ENCODE measurements around the gene PITPNM2. TPM values are rescaled to one million over a fixed set of nuclear protein-coding genes. Genes with fewer than 3 reads are reported as not detected.

The PITPNM2 gene
- total and polyA plus RNA-seq, 3 donors from 2014 or later = 24.2 to 38.3 (median 25.3) TPM

DNA sequence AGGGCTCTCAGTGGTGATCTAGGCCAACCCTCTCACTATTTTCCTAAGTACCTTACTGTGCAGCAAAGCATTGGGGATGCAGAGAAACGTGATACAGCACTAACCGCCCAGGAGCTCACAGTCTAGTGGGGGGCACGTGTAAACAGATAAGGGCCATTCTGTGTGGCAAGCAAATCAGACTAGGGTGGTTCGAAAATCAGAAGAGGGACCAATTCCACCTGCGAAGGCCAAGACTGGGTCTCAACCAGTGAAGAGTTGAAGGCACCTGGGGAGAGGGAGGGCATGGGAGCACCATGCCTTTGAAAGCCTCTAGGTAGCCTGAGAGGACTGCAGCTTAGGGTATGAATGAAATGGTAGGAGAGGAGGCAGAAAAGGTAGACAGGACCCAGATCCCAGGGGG, 2.2 kb downstream of the PITPNM2 start:
- 62% methylated on average over 5 of the region's 5 CpGs for WGBS, 2 donors
- Histone ChIP-seq H3K27me3 (no peaks in the 10 kb centered on the region), H3K4me3 (no peak overlapping the region), H3K27ac (peak overlapping the region in 1 of 2 donors; percentile 90), H3K36me3 (ENCODE audit: low read depth, missing control alignments) (no peaks in the 10 kb centered on the region), H3K4me1 (peaks cover 19% of the 10 kb centered on the region), H3K9me3 (no peaks in the 10 kb centered on the region)
- no peak for DNase-seq
- TF ChIP-seq, protein P1, sequence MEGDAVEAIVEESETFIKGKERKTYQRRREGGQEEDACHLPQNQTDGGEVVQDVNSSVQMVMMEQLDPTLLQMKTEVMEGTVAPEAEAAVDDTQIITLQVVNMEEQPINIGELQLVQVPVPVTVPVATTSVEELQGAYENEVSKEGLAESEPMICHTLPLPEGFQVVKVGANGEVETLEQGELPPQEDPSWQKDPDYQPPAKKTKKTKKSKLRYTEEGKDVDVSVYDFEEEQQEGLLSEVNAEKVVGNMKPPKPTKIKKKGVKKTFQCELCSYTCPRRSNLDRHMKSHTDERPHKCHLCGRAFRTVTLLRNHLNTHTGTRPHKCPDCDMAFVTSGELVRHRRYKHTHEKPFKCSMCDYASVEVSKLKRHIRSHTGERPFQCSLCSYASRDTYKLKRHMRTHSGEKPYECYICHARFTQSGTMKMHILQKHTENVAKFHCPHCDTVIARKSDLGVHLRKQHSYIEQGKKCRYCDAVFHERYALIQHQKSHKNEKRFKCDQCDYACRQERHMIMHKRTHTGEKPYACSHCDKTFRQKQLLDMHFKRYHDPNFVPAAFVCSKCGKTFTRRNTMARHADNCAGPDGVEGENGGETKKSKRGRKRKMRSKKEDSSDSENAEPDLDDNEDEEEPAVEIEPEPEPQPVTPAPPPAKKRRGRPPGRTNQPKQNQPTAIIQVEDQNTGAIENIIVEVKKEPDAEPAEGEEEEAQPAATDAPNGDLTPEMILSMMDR (IDR thresholded peaks at IDR 0.05) = no peak
- TF ChIP-seq POLR2A (IDR thresholded peaks at IDR 0.05) = no peak
- intact Hi-C loops (cut with DNase I; ENCODE audit: low total_unique reads) = loop anchor here (10.0 kb wide), 3 partner anchors 54 to 164 kb away; partner anchors contain the start of gene ARL6IP4

DNA sequence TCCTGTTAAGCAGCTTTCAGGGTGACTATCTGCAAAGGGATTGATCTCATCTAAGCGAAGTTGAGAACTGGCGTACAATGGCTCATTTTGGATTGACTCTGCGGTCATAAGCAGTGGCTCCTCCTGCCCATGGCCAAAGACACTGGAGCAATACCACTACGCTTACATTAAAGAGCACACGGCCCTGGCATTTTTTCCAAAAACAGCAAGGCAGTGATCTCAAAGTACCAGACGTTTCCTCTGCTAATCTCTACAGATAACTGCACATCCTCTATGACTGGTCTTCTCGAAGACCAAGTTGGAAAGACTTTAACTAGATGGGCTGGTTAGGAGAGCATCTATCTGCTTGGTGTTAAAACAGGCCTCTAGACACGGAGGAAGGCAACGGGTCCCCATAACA, 2.7 kb downstream of the PITPNM2 start:
- intact Hi-C loops (cut with DNase I; ENCODE audit: low total_unique reads) = loop anchor here (10.0 kb wide), 3 partner anchors 53 to 163 kb away; partner anchors contain the start of gene ARL6IP4
- Histone ChIP-seq H3K27ac (no peak overlapping the region), H3K4me1 (peaks cover 23% of the 10 kb centered on the region)

DNA sequence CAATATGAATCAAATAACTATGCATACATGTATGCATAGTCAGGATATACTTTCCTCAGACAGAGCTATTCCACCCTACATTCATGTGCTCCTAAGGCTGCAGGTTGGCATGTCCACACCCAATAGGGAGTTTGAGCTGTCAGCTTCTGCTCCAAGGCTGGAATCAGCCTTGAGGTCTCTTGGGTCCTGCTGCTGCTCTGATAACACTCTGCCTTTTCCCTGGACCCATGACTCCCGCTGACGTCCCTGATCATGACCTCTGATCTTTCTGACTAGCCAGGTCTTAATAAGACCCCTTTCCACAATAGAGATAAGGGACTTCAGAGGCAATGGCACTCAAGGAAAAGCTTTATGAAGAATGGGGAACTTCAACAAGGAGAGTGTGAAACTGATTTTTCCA, 5.7 kb downstream of the PITPNM2 start:
- Histone ChIP-seq H3K27ac (no peak overlapping the region), H3K27me3 (no peaks in the 10 kb centered on the region), H3K36me3 (ENCODE audit: low read depth, missing control alignments) (no peaks in the 10 kb centered on the region), H3K4me3 (no peak overlapping the region), H3K9me3 (no peaks in the 10 kb centered on the region), H3K4me1 (peaks cover 52% of the 10 kb centered on the region)
- intact Hi-C loops (cut with DNase I; ENCODE audit: low total_unique reads) = loop anchor here (10.0 kb wide), 3 partner anchors 50 to 160 kb away; partner anchors contain the start of gene ARL6IP4
- TF ChIP-seq, protein P1 (IDR thresholded peaks at IDR 0.05) = no peak
- TF ChIP-seq POLR2A (IDR thresholded peaks at IDR 0.05) = no peak
- DNase-seq = no peak
- 69 to 94% methylated on average over 2 of the region's 2 CpGs for WGBS, 2 donors

More for the DNA sequence above, 2.7 kb downstream of the PITPNM2 start:
- no peaks in the 10 kb centered on the region for H3K27me3 ChIP-seq
- no peaks in the 10 kb centered on the region for H3K36me3 ChIP-seq (ENCODE audit: low read depth, missing control alignments)
- DNase-seq = no peak
- no peaks in the 10 kb centered on the region for H3K9me3 ChIP-seq
- 56 to 70% methylated on average over 9 of the region's 9 CpGs for WGBS, 2 donors
- TF ChIP-seq, protein P1 (IDR thresholded peaks at IDR 0.05) = no peak
- no peak for TF ChIP-seq POLR2A (IDR thresholded peaks at IDR 0.05)
- H3K4me3 ChIP-seq = no peak overlapping the region

DNA sequence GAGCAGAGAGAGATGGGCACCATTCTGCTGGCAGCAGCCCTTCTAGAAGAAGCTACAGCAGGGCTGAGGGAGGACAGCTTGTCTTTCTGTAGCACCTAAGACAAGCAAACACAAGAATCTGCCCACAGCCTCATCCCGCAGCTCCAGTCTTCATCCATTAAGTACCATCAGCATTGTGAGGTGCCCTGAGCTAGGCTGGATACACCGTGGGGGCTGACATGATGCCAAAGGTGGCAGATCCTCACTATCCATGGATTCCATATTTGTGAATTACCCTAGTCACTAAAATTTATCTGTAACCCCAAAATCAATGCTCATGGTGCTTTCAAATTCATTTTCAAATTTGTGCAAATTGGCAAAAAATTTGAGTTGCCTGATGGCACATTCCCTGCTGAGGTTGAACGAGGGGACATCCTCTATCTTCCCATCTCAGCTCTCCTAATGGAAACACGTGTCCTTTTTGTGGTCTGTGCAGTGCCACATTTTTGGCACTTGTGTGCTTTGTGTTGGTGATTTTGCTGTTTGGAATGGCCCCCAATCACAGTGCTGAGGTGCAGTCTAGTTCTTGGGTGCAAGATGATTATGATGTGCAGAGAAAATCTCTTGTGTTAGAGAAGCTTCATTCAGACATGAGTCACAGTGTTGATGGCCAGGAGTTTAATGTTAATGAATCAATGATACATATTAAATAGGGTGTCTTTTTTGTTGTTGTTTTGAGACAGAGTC, 7.0 kb downstream of the PITPNM2 start:
- Histone ChIP-seq H3K27ac (peak overlapping the region in 1 of 2 donors; percentile 58), H3K27me3 (no peaks in the 10 kb centered on the region), H3K4me1 (peaks cover 50% of the 10 kb centered on the region), H3K4me3 (no peak overlapping the region), H3K36me3 (ENCODE audit: low read depth, missing control alignments) (no peaks in the 10 kb centered on the region), H3K9me3 (no peaks in the 10 kb centered on the region)
- DNase-seq = no peak
- WGBS, 2 donors = 84 to 92% methylated on average over 4 of the region's 4 CpGs
- TF ChIP-seq, protein P1 (IDR thresholded peaks at IDR 0.05) = no peak
- TF ChIP-seq POLR2A (IDR thresholded peaks at IDR 0.05) = no peak
- intact Hi-C loops (cut with DNase I; ENCODE audit: low total_unique reads) = loop anchor here (10.0 kb wide), 3 partner anchors 49 to 159 kb away; partner anchors contain the start of gene ARL6IP4
